ENCODE results near the gene ARHGAP6. TPM values are rescaled to one million over a fixed set of nuclear protein-coding genes. Genes with fewer than 3 reads are reported as not detected.

Gene ARHGAP6
- total RNA-seq, 3 donors from 2014 or later = 10.1 to 32.6 (median 14.7) TPM

GRCh38 chrX:11420851-11421250 is 244.9 kb downstream of the ARHGAP6 start:
- DNase-seq (ENCODE audit: low spot score in 2 of 2) = no peak
- intact Hi-C loops (cut with DNase I; ENCODE audit: low total_unique reads) = no loop called here
- Histone ChIP-seq H3K4me3 (no peak overlapping the region), H3K36me3 (no peaks in the 10 kb centered on the region), H3K4me1 (no peaks in the 10 kb centered on the region), H3K27me3 (peaks cover 0 to 27% of the 10 kb centered on the region in 2 donors), H3K9me3 (no peaks in the 10 kb centered on the region), H3K27ac (no peak overlapping the region)
- no peak for TF ChIP-seq POLR2AphosphoS5 (IDR thresholded peaks at IDR 0.05)

GRCh38 chrX:11419102-11419501 is 246.6 kb downstream of the ARHGAP6 start:
- H3K27ac ChIP-seq = no peak overlapping the region
- H3K4me3 ChIP-seq = no peak overlapping the region
- intact Hi-C loops (cut with DNase I; ENCODE audit: low total_unique reads) = no loop called here
- no peak for DNase-seq (ENCODE audit: low spot score in 2 of 2)
- no peaks in the 10 kb centered on the region for H3K36me3 ChIP-seq
- no peaks in the 10 kb centered on the region for H3K4me1 ChIP-seq
- peaks cover 0 to 21% of the 10 kb centered on the region in 2 donors for H3K27me3 ChIP-seq
- TF ChIP-seq POLR2A (IDR thresholded peaks at IDR 0.05) (no peak), CTCF (IDR thresholded peaks at IDR 0.05) (no peak), POLR2AphosphoS5 (IDR thresholded peaks at IDR 0.05) (no peak)
- no peaks in the 10 kb centered on the region for H3K9me3 ChIP-seq

GRCh38 chrX:11416600-11416999 is 249.1 kb downstream of the ARHGAP6 start:
- DNase-seq (ENCODE audit: low spot score in 2 of 2) = no peak
- peak overlapping the region in 1 of 3 donors; percentile 14 for H3K4me3 ChIP-seq
- H3K27ac ChIP-seq = no peak overlapping the region
- intact Hi-C loops (cut with DNase I; ENCODE audit: low total_unique reads) = no loop called here
- no peaks in the 10 kb centered on the region for H3K9me3 ChIP-seq
- TF ChIP-seq POLR2A (IDR thresholded peaks at IDR 0.05) (no peak), POLR2AphosphoS5 (IDR thresholded peaks at IDR 0.05) (no peak)
- no peaks in the 10 kb centered on the region for H3K4me1 ChIP-seq
- H3K36me3 ChIP-seq = no peaks in the 10 kb centered on the region
- peaks cover 0 to 18% of the 10 kb centered on the region in 2 donors for H3K27me3 ChIP-seq

GRCh38 chrX:11414091-11414490 is 251.6 kb downstream of the ARHGAP6 start:
- TF ChIP-seq POLR2AphosphoS5 (IDR thresholded peaks at IDR 0.05) (no peak), CTCF (IDR thresholded peaks at IDR 0.05) (no peak), POLR2A (IDR thresholded peaks at IDR 0.05) (no peak)
- Histone ChIP-seq H3K4me1 (no peaks in the 10 kb centered on the region), H3K36me3 (no peaks in the 10 kb centered on the region), H3K27me3 (peaks cover 0 to 10% of the 10 kb centered on the region in 2 donors), H3K9me3 (no peaks in the 10 kb centered on the region), H3K4me3 (no peak overlapping the region), H3K27ac (no peak overlapping the region)
- DNase-seq (ENCODE audit: low spot score in 2 of 2) = no peak
- intact Hi-C loops (cut with DNase I; ENCODE audit: low total_unique reads) = no loop called here

GRCh38 chrX:11412715-11413623 is 252.8 kb downstream of the ARHGAP6 start:
- intact Hi-C loops (cut with DNase I; ENCODE audit: low total_unique reads) = no loop called here
- DNase-seq (ENCODE audit: low spot score in 2 of 2) = no peak

More at GRCh38 chrX:11412715-11413623, 252.8 kb downstream of the ARHGAP6 start:
- no peaks in the 10 kb centered on the region for H3K9me3 ChIP-seq
- H3K36me3 ChIP-seq = no peaks in the 10 kb centered on the region
- no peaks in the 10 kb centered on the region for H3K4me1 ChIP-seq
- peaks cover 0 to 14% of the 10 kb centered on the region in 2 donors for H3K27me3 ChIP-seq
- H3K4me3 ChIP-seq = no peak overlapping the region
- H3K27ac ChIP-seq = no peak overlapping the region
- TF ChIP-seq POLR2AphosphoS5 (IDR thresholded peaks at IDR 0.05) (no peak), CTCF (IDR thresholded peaks at IDR 0.05) (no peak)
